NB4 (cell line): ENCODE measurements around the gene ARL6IP6.
"Not testable (repeated sequence)": the region's sequence is repeated elsewhere in the genome, so short reads cannot be mapped to it uniquely, and the experiment has no call there.

Source experiments
- DNase-seq: peaks from one replicate; pipeline ENCODE4 v3.0.0; 2010; ENCODE audit warnings: low read depth
- H3K4me3 ChIP-seq: one replicate; pipeline ENCODE4 v1.5.1; 2011; ENCODE audit warnings: mild to moderate bottlenecking, low read depth, low read length, moderate library complexity
- CTCF ChIP-seq: IDR thresholded peaks from one replicate; pipeline ENCODE4 v1.5.1; 2012; ENCODE audit warnings: low read depth, low read length
- MAX ChIP-seq: IDR thresholded peaks from 2 replicates; pipeline ENCODE4 v1.6.1; 2011; ENCODE audit warnings: low read depth, low read length
- MYC ChIP-seq: IDR thresholded peaks from 2 replicates; pipeline ENCODE4 v1.6.1; 2011; ENCODE audit warnings: low read depth, low read length
- POLR2A ChIP-seq: IDR thresholded peaks from 2 replicates; pipeline ENCODE4 v1.6.1; 2011; ENCODE audit warnings: mild to moderate bottlenecking; ENCODE audit not compliant: insufficient read length; ENCODE audit errors: extremely low read depth

ARL6IP6 gene

DNA sequence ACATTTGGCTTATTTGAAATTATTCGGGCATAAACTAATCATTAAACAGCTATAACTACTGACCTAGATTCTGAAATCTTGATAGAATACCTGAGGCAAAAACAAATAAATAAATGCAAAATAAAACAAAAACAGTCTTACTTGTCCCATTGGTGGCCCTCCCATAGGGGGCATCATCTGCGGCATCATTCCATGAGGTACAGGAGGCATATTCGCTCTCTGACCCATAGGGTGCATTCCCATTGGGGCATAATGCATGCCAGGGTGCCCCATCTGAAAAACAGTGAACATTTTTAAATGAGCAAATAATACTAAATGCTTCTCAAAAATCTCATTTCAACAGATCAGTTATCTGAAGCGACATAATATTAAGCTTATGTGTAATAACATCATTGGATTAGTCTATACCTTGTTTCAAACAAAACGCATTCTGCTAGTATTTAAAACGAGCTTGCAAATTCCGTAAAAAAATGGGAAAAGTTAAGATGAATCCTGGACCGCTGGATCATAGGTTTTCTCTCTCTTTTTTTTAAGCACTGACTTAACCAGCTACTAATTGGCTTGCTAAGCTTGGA, 2.5 kb upstream of the ARL6IP6 start:
- DNase-seq = peak; percentile 86
- TF ChIP-seq POLR2A = no peak
- peak; percentile 93 for TF ChIP-seq CTCF
- TF ChIP-seq MAX = 0 out of 2 replicates have a peak, but pooled peaks have one; percentile 23
- peak; percentile 65; the same call in 1 of the 2 replicates for TF ChIP-seq MYC
- peak overlapping the region; percentile 96 for H3K4me3 ChIP-seq

DNA sequence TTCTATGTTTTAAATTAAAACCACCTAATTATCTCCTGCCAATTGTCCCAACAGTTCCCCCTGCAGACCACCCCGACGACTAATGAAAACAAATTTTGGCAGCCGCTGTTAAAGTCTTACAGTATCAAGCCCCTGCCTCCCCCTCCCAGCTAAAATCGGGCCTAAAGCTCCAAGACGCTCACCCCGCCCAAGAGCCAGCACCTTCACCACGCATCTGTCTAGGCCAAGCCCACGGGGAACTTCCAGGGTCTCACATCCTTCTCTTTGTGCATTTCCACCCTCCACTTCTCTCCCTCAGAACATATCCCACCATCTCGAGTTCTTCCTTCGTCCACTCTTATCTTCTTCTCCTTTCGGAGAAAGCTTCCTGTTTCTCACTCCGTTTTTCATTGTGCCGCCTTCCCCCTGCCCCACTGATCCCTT, 1.6 kb upstream of the ARL6IP6 start:
- no peak for TF ChIP-seq POLR2A
- TF ChIP-seq MAX = no peak
- no peak for TF ChIP-seq CTCF
- TF ChIP-seq MYC = no peak
- DNase-seq = peak; percentile 67
- peak overlapping the region; percentile 96 for H3K4me3 ChIP-seq

DNA sequence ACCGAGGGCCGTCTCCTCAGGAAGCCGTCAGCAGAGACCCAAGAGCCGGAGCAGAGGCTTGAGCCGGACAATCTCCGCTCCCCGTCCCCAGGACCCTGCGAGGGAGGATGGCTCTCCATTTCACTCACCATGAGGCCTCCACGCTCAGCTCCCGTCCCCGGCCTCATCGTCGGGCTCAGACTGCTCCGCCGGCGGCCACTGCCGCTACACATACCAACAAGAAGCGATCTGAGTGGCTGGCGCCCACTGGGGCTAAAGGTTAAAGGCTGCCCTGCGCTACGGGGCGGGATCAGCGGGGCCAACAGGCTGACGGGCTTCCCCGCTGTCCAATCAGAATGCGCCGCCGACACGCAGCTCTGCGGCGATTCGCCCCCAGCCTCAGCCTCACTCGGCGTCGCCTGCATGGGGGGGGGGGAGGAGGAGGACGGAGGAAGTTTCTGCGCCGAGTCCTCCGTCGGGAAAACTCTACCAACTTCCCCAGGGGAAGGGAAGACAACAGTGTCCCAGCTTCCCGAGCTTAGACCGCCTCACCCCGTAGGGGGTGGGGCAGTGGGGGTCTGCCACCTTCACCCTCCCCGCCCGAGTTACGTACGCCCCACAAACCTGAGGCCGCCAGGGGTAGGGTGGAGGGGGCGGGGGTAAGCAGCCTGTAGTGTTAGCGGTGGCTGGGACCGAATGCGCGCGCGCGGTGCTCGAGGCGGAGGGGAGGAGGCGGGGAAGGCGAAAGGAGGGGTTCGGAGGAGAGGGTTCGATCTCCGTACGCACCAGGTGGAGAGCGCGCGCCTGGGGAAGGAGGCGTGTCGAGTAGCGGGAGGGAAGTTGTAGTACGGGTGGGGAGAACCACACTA, 968 bp upstream of the ARL6IP6 start, which contains the start of gene PRPF40A:
Gene PRPF40A (minus strand): TSS at position 234 of the 848 bp plus-strand sequence. CDS start 22 bp downstream, at position 212.
- peak within 1 kb of the TSS; percentile 96 for H3K4me3 ChIP-seq
- peak; percentile 91 for TF ChIP-seq POLR2A
- peak; percentile 90 for TF ChIP-seq MYC
- TF ChIP-seq MAX = peak; percentile 67
- TF ChIP-seq CTCF = no peak
- DNase-seq = peak; percentile 99

GRCh38 chr2:152718909-152719645, 657 bp downstream of the ARL6IP6 start:
- H3K4me3 ChIP-seq = peak overlapping the region; percentile 85
- peak; percentile 84 for DNase-seq
- TF ChIP-seq MYC = no peak
- no peak for TF ChIP-seq POLR2A
- TF ChIP-seq CTCF = no peak
- TF ChIP-seq MAX = no peak

DNA sequence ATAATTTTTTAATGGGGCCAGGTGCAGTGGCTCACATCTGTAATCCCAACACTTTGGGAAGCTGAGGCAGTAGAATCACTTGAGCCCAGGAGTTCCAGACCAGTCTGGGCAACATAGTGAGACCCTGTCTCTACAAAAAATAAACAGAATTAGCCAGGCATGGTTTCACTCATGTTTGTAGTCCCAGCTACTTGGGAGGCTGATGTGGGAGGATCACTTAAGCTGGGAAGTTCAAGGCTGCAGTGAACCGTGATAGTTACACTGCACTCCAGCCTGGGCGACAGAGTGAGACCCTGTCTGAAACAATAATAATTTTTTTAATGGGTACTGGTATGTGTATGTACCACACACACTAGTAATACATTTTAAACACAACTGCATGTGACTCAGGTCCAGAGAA, 2.4 kb downstream of the ARL6IP6 start:
- TF ChIP-seq MYC = no peak
- no peak for TF ChIP-seq MAX
- TF ChIP-seq CTCF = no peak
- no peak for TF ChIP-seq POLR2A
- peak overlapping the region; percentile 16 for H3K4me3 ChIP-seq
- DNase-seq = no peak

GRCh38 chr2:152722639-152723038, 4.2 kb downstream of the ARL6IP6 start:
- H3K4me3 ChIP-seq, DNase-seq: not testable (repeated sequence)
